Mammary epithelial cell (primary cell): ENCODE measurements around the gene PDIA6.

Source experiments
- EZH2 ChIP-seq: IDR thresholded peaks from 2 replicates; pipeline ENCODE4 v1.6.1; 2012; ENCODE audit warnings: low read length, inconsistent platforms, borderline replicate concordance
- TF ChIP-seq, protein P1 (sequence below), 2 donors: IDR thresholded peaks in 1 of 2; conservative IDR thresholded peaks in 1 of 2; 2 replicates each; pipeline ENCODE4 v1.5.1; 2011 to 2012; ENCODE audit warnings: inconsistent platforms in 2 of 2, low read length in 2 of 2, mild to moderate bottlenecking in 2 of 2, control low read depth in 1 of 2, low read depth in 1 of 2; ENCODE audit not compliant: insufficient read depth in 1 of 2; ENCODE audit errors: extremely low read depth in 1 of 2

DNA sequence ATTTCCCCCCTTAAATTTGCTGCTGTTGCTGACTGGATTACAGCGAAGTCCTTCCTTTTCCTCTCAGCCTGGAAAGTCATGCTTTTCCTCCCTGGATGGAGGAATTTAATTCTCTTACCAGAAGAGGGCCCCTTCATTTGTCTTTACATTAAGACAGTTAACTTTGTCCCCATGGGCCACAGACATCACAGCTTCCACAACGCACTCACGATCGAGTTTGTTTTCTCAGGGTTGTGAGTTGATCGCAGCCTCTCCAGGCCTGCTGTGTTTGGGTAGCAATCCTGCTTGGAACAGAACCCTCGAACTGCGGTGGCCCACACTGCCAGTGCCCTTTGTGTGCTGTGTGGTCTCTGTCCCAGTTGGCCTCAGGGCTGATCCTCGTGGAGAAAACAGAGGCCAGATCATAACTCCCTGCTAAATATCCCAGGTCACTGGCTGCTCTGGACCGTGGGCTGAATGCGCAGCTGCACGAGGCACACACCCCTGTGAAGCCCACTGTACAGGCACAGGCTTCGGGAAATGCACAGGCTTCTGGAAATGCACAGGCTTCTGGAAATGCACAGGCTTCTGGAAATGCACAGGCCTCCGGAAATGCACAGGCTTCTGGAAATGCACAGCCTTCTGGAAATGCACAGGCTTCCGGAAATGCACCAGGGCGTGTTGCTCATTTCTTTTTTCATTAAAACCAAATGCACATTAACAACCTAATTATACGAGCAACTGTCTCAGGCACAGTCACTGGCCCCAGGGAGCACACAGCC is 2.2 kb upstream of the PDIA6 start:
- TF ChIP-seq, protein P1, sequence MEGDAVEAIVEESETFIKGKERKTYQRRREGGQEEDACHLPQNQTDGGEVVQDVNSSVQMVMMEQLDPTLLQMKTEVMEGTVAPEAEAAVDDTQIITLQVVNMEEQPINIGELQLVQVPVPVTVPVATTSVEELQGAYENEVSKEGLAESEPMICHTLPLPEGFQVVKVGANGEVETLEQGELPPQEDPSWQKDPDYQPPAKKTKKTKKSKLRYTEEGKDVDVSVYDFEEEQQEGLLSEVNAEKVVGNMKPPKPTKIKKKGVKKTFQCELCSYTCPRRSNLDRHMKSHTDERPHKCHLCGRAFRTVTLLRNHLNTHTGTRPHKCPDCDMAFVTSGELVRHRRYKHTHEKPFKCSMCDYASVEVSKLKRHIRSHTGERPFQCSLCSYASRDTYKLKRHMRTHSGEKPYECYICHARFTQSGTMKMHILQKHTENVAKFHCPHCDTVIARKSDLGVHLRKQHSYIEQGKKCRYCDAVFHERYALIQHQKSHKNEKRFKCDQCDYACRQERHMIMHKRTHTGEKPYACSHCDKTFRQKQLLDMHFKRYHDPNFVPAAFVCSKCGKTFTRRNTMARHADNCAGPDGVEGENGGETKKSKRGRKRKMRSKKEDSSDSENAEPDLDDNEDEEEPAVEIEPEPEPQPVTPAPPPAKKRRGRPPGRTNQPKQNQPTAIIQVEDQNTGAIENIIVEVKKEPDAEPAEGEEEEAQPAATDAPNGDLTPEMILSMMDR (conservative IDR thresholded peaks at IDR 0.05 in 1 of 2, IDR thresholded peaks at IDR 0.05 in 1 of 2; ENCODE audit: extremely low read depth in 1 of 2, insufficient read depth in 1 of 2, low read depth in 1 of 2, low read length in 2 of 2), result no peak
- no peak for TF ChIP-seq EZH2
